Astrocyte of the cerebellum (primary cell): ENCODE results near the gene ADD2.

Source experiments
- DNase-seq: peaks from one replicate; pipeline ENCODE4 v3.0.0-alpha.2; 2011; ENCODE audit warnings: low read depth
- H3K4me3 ChIP-seq: 2 replicates; pipeline ENCODE4 v1.5.1; 2011; ENCODE audit warnings: mild to moderate bottlenecking, low read depth, low read length, moderate library complexity
- in situ Hi-C: cut with HindIII; loops from 2 replicates; pipeline ENCODE4 v1.10.0; 2017; ENCODE audit warnings: low sequenced_read_pairs
- TF ChIP-seq, protein P1 (sequence below): IDR thresholded peaks from 2 replicates; pipeline ENCODE4 v1.5.1; 2012; ENCODE audit warnings: low read length, low read depth, moderate library complexity, mild to moderate bottlenecking; ENCODE audit errors: missing control alignments

ADD2 gene

DNA sequence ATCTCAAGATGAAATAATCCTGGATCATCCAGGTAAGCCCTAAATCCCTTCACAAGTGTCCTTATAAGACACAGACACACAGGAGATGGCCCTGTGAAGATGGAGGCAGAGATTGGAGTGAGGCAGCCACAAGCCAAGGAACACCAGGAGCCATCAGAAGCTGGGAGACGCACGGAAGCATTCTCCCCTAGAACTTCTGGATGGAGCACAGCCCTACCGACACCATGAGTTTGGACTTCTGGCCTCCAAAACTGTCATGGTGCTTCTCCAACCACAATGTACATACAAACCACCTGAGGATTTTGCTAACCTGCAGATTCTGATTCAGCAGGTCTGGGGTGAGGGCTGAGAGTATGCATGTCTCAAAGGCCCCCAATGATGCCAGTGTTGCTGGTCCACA lies 42.5 kb downstream of the ADD2 start:
- TF ChIP-seq, protein P1, sequence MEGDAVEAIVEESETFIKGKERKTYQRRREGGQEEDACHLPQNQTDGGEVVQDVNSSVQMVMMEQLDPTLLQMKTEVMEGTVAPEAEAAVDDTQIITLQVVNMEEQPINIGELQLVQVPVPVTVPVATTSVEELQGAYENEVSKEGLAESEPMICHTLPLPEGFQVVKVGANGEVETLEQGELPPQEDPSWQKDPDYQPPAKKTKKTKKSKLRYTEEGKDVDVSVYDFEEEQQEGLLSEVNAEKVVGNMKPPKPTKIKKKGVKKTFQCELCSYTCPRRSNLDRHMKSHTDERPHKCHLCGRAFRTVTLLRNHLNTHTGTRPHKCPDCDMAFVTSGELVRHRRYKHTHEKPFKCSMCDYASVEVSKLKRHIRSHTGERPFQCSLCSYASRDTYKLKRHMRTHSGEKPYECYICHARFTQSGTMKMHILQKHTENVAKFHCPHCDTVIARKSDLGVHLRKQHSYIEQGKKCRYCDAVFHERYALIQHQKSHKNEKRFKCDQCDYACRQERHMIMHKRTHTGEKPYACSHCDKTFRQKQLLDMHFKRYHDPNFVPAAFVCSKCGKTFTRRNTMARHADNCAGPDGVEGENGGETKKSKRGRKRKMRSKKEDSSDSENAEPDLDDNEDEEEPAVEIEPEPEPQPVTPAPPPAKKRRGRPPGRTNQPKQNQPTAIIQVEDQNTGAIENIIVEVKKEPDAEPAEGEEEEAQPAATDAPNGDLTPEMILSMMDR: no peak
- in situ Hi-C loops: no loop called here
- no peak overlapping the region for H3K4me3 ChIP-seq
- DNase-seq: no peak

DNA sequence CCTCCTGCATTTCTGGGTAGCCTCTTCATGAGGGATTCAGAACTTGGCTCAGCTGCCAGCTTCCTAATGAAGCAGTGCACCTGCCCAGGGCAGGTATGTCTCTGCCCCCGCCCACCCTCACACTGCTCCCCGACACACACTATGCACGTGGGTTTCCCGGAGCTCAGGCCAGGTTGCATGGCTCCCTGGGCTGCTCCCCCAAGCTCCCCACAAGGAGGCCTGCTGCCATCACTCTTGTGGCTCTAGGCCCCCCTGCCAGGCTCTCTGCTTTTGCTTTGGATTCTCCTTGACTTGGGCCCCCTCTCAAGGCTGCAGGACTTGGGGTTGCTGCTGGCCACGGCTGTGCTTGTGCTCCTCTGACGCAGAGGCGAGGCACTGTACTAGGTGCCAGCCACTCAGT lies 43.6 kb downstream of the ADD2 start:
- no peak overlapping the region for H3K4me3 ChIP-seq
- TF ChIP-seq, protein P1: no peak
- no peak for DNase-seq
- in situ Hi-C loops: no loop called here

DNA sequence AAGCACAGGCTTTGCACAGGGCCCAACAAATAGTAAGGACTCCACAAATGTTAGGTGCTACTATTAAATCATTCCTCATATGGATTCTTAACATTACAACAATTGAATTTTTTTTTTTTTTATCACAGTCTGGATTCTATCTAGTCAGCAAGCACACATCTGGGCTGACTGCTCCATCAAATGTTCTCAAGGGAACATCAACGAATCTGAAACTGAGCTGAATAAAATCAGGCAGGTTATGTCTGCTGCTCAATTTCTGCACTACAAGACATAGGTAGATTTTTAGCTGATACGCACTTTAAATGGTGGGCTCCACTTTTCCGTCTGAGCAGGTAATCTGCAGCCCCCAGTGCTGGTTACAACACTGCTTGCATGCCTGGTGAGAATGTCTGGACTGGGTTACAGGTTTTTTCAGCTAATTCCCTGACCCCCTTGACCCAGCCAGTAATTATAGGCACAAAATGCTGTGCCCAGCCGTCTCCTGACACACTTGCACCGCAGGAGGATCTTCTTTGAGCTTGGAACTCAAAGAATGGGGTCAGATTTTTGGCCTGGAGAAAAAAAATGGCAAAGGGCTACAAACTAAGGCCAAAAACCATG lies 44.6 kb downstream of the ADD2 start:
- in situ Hi-C loops: no loop called here
- TF ChIP-seq, protein P1: no peak
- no peak overlapping the region for H3K4me3 ChIP-seq
- DNase-seq: no peak

DNA sequence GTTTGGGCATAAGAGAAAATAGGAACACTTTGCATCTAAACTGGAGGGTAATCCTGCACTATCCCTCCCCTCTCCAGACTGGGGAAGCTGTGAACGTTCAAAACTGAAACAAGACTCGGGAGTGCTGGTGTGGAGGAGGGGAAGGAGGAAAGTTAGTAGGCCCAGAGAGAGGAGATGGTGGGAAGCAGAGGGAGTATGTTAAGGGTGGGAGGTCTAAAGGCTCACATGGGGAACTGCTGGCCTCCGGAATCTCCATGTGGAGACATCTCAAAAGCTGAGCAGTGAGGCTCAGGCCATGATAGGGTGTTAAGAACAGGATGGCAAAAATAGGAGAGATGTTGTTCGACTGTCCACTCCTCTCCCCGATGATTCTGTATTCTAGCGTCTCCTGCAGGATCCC lies 47.9 kb downstream of the ADD2 start:
- in situ Hi-C loops: no loop called here
- H3K4me3 ChIP-seq: no peak overlapping the region
- TF ChIP-seq, protein P1: no peak
- DNase-seq: no peak

DNA sequence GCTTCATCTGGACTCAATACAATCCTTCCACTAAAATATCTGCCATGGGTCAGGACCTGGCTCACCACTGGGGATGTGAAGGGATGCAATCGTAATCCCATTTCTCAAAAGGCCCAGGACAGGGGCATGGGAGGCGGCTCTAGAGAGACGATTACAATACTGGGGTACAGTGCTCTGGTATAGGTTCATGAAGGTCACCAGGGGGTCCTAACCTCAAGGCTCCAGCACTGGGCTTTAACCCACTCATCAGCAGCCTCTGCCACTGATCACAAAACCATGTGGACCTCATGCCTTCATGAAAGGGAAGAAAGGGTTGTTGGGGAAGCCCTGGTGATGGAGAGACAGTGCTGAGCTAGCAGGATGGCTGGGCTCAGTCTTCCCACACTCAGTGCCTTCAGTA lies 48.8 kb downstream of the ADD2 start:
- TF ChIP-seq, protein P1: no peak
- no peak for DNase-seq
- in situ Hi-C loops: no loop called here
- H3K4me3 ChIP-seq: no peak overlapping the region

DNA sequence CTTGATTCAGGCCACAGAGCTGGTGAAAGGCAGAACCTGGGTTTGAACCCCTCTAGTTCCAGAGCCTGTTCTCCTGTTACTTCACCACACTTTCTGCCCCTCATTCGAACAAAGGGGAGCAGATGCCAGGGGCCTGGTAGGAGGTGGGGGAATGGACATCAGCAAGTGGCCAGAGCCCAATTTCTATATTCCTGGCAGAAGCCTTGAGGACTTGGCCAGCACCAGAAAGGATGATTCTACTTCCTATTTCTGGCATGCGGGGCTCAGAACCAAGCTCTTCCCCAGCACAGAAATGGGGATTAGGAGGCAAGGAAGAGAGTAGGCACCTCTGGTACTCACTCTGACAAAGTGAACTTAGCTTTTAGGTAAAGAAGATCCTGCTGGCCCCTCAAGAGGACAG lies 49.3 kb downstream of the ADD2 start:
- TF ChIP-seq, protein P1: no peak
- H3K4me3 ChIP-seq: no peak overlapping the region
- DNase-seq: no peak
- in situ Hi-C loops: no loop called here
